Aorta (tissue), 5 donors: ENCODE results near the gene PRRC2B. TPM values are rescaled to one million over a fixed set of nuclear protein-coding genes. Genes with fewer than 3 reads are reported as not detected.

Experiments used
- ATAC-seq: fragments of 200-7000 bp; cut with Tn5 transposase; one replicate; pipeline ENCODE4 v1.9.1; 2022; ENCODE audit warnings: moderate library complexity; ENCODE audit not compliant: low FRiP score
- DNase-seq, 2 donors: peaks; one replicate each; pipeline ENCODE4 v3.0.0-alpha.2; 2020
- H3K27ac ChIP-seq, 2 donors: one replicate each; pipeline ENCODE4 v1.5.1; 2013; ENCODE audit warnings: low read length in 2 of 2, mild to moderate bottlenecking in 2 of 2, moderate library complexity in 2 of 2, control low read depth in 1 of 2, inconsistent platforms in 1 of 2, low read depth in 1 of 2
- H3K27me3 ChIP-seq, 2 donors: one replicate each; pipeline ENCODE4 v1.6.1; 2013; ENCODE audit warnings: control low read depth in 1 of 2, low read length in 1 of 2, mild to moderate bottlenecking in 1 of 2, moderate library complexity in 1 of 2; ENCODE audit not compliant: insufficient read depth in 2 of 2, control insufficient read depth in 1 of 2
- H3K36me3 ChIP-seq, 2 donors: one replicate each; pipeline ENCODE4 v1.6.1; 2013; ENCODE audit warnings: control low read depth in 1 of 2, low read length in 1 of 2, mild to moderate bottlenecking in 1 of 2; ENCODE audit not compliant: insufficient read depth in 2 of 2, control insufficient read depth in 1 of 2
- H3K4me1 ChIP-seq, 2 donors: one replicate each; pipeline ENCODE4 v1.6.1; 2013; ENCODE audit warnings: low read length in 2 of 2, control low read depth in 1 of 2, mild to moderate bottlenecking in 1 of 2, moderate library complexity in 1 of 2; ENCODE audit not compliant: insufficient read depth in 2 of 2, control insufficient read depth in 1 of 2
- H3K4me3 ChIP-seq, 2 donors: one replicate each; pipeline ENCODE4 v1.5.1; 2013; ENCODE audit warnings: low read length in 2 of 2, control low read depth in 1 of 2, mild to moderate bottlenecking in 1 of 2
- H3K9me3 ChIP-seq: one replicate; pipeline ENCODE4 v1.6.1; 2013; ENCODE audit warnings: mild to moderate bottlenecking, low read length; ENCODE audit not compliant: control insufficient read depth
- WGBS, 2 donors: extraction: QIAGEN DNeasy Blood & Tissue Kit; methylation state at CpG; one replicate each; pipeline ENCODE4 v1.1.7; 2013; 5-methylcytosine and 5-hydroxymethylcytosine counted together
- intact Hi-C, 2 donors: fragments of 100-400 bp; cut with DNase I; formaldehyde crosslinking; loops; one replicate each; pipeline versions ENCODE4 v1.14.2 to v1.15.0; 2022
- polyA plus RNA-seq, 2 donors: library from polyadenylated mRNA; stranded (reverse); fragments of 200-250 nt; gene quantifications; one replicate each; pipeline ENCODE4 v1.2.3, GENCODE V29; 2013
- total RNA-seq, 2 donors: library from RNA; stranded (reverse); fragmentation: NEBNext Ultra II Directional; extraction: Animal tissue kit (Norgen Biotek cat#: 25700); gene quantifications; one replicate each; pipeline ENCODE4 v1.2.1, GENCODE V29; 2021
- donor health status: healthy with polysubstance abuse.
- donor health status: Bipolar disorder and iron deficiency.
- donor health status: DM: no; HTN: no; CAD: no.
- donor health status: DM: no; HTN: no; CAD: no.
- donor health status: DM: yes; HTN: yes; CAD: no.

PRRC2B gene
- total and polyA plus RNA-seq, 4 donors = 23.9 to 263 (median 125) TPM

DNA sequence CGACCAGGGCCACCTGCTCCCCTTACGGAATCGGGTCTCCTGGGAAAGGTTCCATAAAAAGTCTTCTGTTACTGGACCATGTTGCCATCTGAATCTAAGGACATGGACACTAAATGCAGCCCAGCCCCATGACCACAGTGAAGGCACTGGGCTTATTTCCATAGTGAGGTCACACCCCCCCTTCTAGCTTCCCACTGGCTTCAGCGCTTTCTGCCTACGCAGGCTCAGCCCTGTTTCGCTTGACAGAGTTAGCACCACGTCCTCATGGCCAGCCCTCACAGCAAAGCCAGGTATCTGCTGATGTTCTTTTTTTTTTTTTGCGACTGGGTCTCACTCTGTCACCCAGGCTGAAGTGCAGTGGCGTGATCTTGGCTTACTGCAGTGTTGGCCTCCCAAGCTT, 123.0 kb downstream of the PRRC2B start:
- Histone ChIP-seq H3K27ac (no peak overlapping the region), H3K27me3 (no peaks in the 10 kb centered on the region), H3K36me3 (peaks cover 0 to 12% of the 10 kb centered on the region in 2 donors), H3K4me1 (no peaks in the 10 kb centered on the region), H3K9me3 (no peaks in the 10 kb centered on the region), H3K4me3 (no peak overlapping the region)
- intact Hi-C loops = no loop called here
- WGBS, 2 donors = 92 to 96% methylated on average over 9 of the region's 9 CpGs
- ATAC-seq (no peak), DNase-seq (no peak)

DNA sequence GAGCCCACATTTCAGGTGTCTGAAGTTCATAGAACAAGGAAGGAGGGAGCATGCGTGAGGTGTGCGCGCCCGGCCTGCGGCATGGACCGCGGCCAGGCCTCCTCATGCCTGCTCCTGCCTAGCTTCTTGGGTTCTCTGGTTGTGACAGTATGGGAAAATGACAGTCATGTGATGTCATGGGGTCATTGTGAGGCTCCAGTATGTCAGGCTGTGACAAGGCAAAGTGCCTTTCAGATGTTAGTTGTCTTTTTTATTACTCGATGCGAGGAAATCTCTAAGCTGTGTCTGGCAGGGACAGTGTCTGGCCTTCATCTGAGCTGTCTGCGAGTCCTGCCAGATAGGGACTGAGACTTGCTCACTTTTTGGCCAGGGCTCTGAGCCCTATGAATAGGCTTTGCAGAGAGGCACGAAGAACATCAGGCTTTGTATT, 123.9 kb downstream of the PRRC2B start:
- Histone ChIP-seq H3K27me3 (no peaks in the 10 kb centered on the region), H3K4me3 (no peak overlapping the region), H3K4me1 (no peaks in the 10 kb centered on the region), H3K9me3 (no peaks in the 10 kb centered on the region), H3K27ac (no peak overlapping the region), H3K36me3 (peaks cover 0 to 12% of the 10 kb centered on the region in 2 donors)
- WGBS, 2 donors = 75 to 88% methylated on average over 11 of the region's 11 CpGs
- intact Hi-C loops = no loop called here
- DNase-seq (no peak), ATAC-seq (no peak)

DNA sequence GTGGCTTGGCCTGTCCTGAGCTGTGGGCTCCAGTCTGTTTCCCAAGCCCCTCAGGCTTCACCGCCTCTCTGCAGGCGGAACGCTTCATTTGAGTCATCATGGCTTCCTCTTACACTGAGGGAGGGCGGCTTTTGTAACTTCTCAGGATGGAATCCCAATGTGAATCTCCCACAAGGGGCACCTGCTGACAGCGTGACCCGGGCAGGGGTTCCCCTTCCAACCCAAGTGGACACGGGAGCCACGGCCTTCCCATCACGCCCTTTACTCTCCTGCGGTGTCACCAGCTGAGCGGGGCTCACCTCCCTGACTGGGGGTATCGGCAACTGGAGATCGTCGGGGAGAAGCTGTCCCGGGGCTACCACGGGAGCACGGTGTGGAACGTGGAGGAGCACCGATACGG, 124.7 kb downstream of the PRRC2B start:
- Histone ChIP-seq H3K4me3 (no peak overlapping the region), H3K27me3 (no peaks in the 10 kb centered on the region), H3K9me3 (no peaks in the 10 kb centered on the region), H3K4me1 (no peaks in the 10 kb centered on the region), H3K36me3 (peaks cover 0 to 12% of the 10 kb centered on the region in 2 donors), H3K27ac (no peak overlapping the region)
- ATAC-seq = no peak
- intact Hi-C loops = no loop called here
- no peak for DNase-seq
- 94 to 96% methylated on average over 20 of the region's 20 CpGs for WGBS, 2 donors

DNA sequence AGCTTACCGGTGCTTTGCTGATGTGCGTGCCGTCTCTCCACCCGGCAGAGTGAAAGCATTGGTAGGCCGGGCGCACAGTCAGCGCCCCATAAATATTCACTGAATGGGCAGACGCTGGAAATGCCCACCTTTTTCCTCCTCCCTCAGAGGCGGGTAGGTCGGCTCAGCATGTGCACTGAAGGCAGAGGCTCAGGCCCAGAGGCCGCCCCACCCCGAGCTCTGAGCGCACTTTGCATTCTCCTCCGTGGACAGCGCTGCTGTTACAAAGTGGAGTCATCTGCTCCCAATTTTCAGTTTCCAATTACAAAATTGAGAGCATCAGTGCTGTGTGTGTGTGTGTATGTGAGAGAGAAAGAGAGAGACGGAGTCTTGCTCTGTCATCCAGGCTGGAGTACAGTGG, 126.6 kb downstream of the PRRC2B start:
- DNase-seq (no peak), ATAC-seq (no peak)
- WGBS, 2 donors = 78 to 81% methylated on average over 16 of the region's 16 CpGs
- Histone ChIP-seq H3K27ac (no peak overlapping the region), H3K9me3 (no peaks in the 10 kb centered on the region), H3K27me3 (no peaks in the 10 kb centered on the region), H3K4me1 (no peaks in the 10 kb centered on the region), H3K36me3 (peaks cover 0 to 14% of the 10 kb centered on the region in 2 donors), H3K4me3 (no peak overlapping the region)
- intact Hi-C loops = no loop called here

DNA sequence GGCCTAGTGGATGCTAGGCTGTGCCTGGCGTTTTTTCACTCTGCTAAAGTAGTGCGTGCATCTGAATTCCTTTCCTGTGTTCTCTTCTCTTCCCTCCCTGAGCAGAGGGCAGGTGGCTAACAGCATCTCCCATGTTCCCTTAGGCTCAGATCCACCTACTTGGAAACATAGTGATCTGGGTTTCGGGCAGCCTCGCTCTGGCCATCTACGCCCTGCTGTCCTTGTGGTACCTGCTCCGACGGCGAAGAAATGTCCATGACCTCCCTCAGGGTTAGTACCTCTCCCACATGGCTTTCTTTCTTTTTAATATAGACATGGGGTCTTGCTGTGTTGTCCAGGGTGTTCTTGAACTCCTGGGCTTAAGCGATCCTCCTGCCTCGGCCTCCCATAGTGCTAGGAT, 127.3 kb downstream of the PRRC2B start:
- Histone ChIP-seq H3K9me3 (no peaks in the 10 kb centered on the region), H3K36me3 (peaks cover 0 to 12% of the 10 kb centered on the region in 2 donors), H3K27me3 (no peaks in the 10 kb centered on the region), H3K27ac (no peak overlapping the region), H3K4me1 (no peaks in the 10 kb centered on the region), H3K4me3 (no peak overlapping the region)
- DNase-seq (no peak), ATAC-seq (no peak)
- intact Hi-C loops = no loop called here
- WGBS, 2 donors = 93 to 96% methylated on average over 10 of the region's 10 CpGs

DNA sequence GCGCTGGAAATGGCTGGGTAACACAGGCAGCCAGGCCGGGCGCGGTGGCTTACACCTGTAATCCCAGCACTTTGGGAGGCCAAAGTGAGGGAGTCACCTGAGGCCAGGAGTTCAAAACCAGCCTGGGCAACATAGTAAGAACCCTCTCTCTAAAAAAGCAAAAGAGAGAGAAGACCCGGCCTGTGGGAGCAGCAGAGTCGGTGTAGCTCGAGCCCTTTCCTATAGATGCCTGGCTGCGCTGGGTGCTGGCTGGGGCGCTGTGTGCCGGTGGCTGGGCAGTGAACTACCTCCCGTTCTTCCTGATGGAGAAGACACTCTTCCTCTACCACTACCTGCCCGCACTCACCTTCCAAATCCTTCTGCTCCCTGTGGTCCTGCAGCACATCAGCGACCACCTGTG, 127.9 kb downstream of the PRRC2B start:
- WGBS, 2 donors = 95 to 97% methylated on average over 13 of the region's 13 CpGs
- ATAC-seq = no peak
- DNase-seq = no peak
- Histone ChIP-seq H3K4me1 (no peaks in the 10 kb centered on the region), H3K36me3 (peaks cover 0 to 12% of the 10 kb centered on the region in 2 donors), H3K9me3 (no peaks in the 10 kb centered on the region), H3K27me3 (no peaks in the 10 kb centered on the region), H3K27ac (no peak overlapping the region), H3K4me3 (no peak overlapping the region)
- intact Hi-C loops = no loop called here

DNA sequence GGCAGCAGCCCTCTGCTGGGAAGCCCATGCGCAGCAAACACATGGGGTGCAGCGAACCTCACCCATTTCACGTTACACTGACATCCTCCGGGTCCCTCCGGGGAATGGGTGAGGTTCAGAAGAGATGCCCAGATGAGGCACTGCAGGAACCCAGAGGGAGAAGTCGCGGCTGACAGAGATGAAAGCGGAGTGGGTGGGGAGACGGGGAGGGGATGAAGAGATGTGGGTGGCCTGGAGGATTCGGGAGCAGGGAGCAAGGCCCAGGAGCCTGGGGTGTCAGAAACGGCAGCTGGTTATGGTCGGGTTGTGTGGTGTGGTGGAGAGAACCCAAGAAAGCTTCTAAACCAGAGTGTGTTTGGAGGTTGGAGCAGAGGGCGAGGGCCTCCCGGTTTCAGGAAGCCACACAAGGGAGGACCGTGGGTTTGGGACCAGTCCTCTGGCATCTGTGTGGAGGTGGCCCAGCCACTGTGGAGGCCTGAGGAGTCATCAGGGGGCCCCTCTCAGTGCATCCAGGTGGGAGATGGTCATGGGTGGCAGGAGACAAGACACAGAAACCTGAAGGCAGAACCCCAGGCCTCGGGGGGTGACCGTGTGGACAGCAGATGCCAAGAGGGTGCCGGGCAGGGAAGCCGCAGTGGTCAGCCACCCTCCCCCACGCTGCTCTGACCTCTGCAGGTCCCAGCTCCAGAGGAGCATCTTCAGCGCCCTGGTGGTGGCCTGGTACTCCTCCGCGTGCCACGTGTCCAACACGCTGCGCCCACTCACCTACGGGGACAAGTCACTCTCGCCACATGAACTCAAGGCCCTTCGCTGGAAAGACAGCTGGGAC, 128.6 kb downstream of the PRRC2B start:
- DNase-seq = no peak
- Histone ChIP-seq H3K36me3 (peaks cover 0 to 12% of the 10 kb centered on the region in 2 donors), H3K9me3 (no peaks in the 10 kb centered on the region), H3K27me3 (no peaks in the 10 kb centered on the region), H3K4me1 (no peaks in the 10 kb centered on the region), H3K4me3 (no peak overlapping the region), H3K27ac (no peak overlapping the region)
- 89% methylated on average over 29 of the region's 29 CpGs for WGBS, 2 donors
- intact Hi-C loops = no loop called here
- no peak for ATAC-seq

DNA sequence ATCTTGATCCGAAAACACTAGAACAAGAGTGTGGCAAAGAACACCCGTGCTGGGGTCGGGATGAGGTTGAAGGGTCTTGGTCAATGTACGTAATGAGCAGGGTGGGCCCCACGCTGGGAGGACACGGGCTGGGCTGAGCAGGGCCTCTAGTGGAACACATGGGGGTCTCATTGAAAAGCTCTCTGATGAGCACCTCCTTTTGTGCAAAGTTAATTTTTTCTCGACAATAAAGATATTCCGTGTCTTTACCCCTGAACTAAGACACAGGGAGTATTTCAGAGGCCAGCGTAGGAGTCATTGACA, 129.2 kb downstream of the PRRC2B start:
- ATAC-seq (no peak), DNase-seq (no peak)
- 87 to 89% methylated on average over 9 of the region's 9 CpGs for WGBS, 2 donors
- H3K27me3 ChIP-seq = no peaks in the 10 kb centered on the region
- no peaks in the 10 kb centered on the region for H3K4me1 ChIP-seq
- intact Hi-C loops = no loop called here
- peaks cover 0 to 12% of the 10 kb centered on the region in 2 donors for H3K36me3 ChIP-seq
- no peak overlapping the region for H3K27ac ChIP-seq
- no peak overlapping the region for H3K4me3 ChIP-seq
- no peaks in the 10 kb centered on the region for H3K9me3 ChIP-seq
